Left lung (tissue), 10 donors: ENCODE results near the gene CXXC5. TPM values are rescaled to one million over a fixed set of nuclear protein-coding genes. Genes with fewer than 3 reads are reported as not detected.

Experiments
- ATAC-seq: fragments of 200-7000 bp; cut with Tn5 transposase; one replicate; pipeline ENCODE4 v1.9.1; 2020; ENCODE audit warnings: moderate library complexity
- DNase-seq, 4 donors: peaks; one replicate each; pipeline ENCODE4 v3.0.0-alpha.2; 2013 to 2020
- H3K27ac ChIP-seq, 2 donors: fragments of 200-600 bp; sonication (generic) in 1 of 2; one replicate each; pipeline versions ENCODE4 v1.5.0 to v1.8.0; 2020 to 2021
- H3K27me3 ChIP-seq, 2 donors: fragments of 200-600 bp; sonication (generic) in 1 of 2; one replicate each; pipeline versions ENCODE4 v1.5.0 to v1.8.0; 2020 to 2021
- H3K36me3 ChIP-seq, 2 donors: fragments of 200-600 bp; sonication (generic) in 1 of 2; one replicate each; pipeline versions ENCODE4 v1.5.0 to v1.8.0; 2020 to 2021
- H3K4me1 ChIP-seq, 2 donors: fragments of 200-600 bp; one replicate each; pipeline ENCODE4 v1.8.0; 2021
- H3K4me3 ChIP-seq, 2 donors: fragments of 200-600 bp; sonication (generic) in 1 of 2; one replicate each; pipeline versions ENCODE4 v1.5.0 to v1.8.0; 2020 to 2021; ENCODE audit warnings: mild to moderate bottlenecking in 1 of 2
- H3K9me3 ChIP-seq, 2 donors: fragments of 200-600 bp; sonication (generic) in 1 of 2; one replicate each; pipeline versions ENCODE4 v1.5.0 to v1.8.0; 2020 to 2021
- CTCF ChIP-seq, 2 donors: fragments of 200-600 bp; sonication (generic) in 1 of 2; IDR thresholded peaks; one replicate each; pipeline versions ENCODE4 v1.5.0 to v1.8.0; 2021; ENCODE audit warnings: antibody characterized with exemption in 2 of 2
- intact Hi-C, 2 donors: fragments of 100-400 bp; cut with DNase I; formaldehyde crosslinking; loops; one replicate each; pipeline versions ENCODE4 v1.11.2 to v1.14.2; 2022
- polyA plus RNA-seq, 6 donors: library from polyadenylated mRNA; unstranded; fragments of 120-200 nt; gene quantifications; one replicate each; pipeline ENCODE4 v1.2.1, GENCODE V29; 2013; ENCODE audit not compliant: insufficient read length in 6 of 6
- total RNA-seq, 2 donors: library from RNA; stranded (reverse); fragmentation: NEBNext Ultra II Directional; extraction: Animal tissue kit (Norgen Biotek cat#: 25700); gene quantifications; one replicate each; pipeline ENCODE4 v1.2.1, GENCODE V29; 2021
- donor health status: DM: no; HTN: yes; CAD: no.
- donor health status: DM: no; HTN: no; CAD: no.

CXXC5 gene
- total and polyA plus RNA-seq, 8 donors: 24.5 to 53.5 (median 40.9) TPM

GRCh38 chr5:139692148-139692547, 44.0 kb downstream of the CXXC5 start:
- DNase-seq: no peak
- H3K27ac ChIP-seq: no peak overlapping the region
- no peak overlapping the region for H3K4me3 ChIP-seq
- H3K27me3 ChIP-seq: peaks cover 0 to 37% of the 10 kb centered on the region in 2 donors
- H3K36me3 ChIP-seq: no peaks in the 10 kb centered on the region
- ATAC-seq: no peak
- H3K9me3 ChIP-seq: no peaks in the 10 kb centered on the region
- peaks cover 18 to 27% of the 10 kb centered on the region in 2 donors for H3K4me1 ChIP-seq
- TF ChIP-seq CTCF (IDR thresholded peaks at IDR 0.05): no peak
- intact Hi-C loops: loop anchor here in 1 of 2 donors (10.0 kb wide), 1 partner anchor 57 kb away; no protein-coding TSS in a partner anchor

DNA sequence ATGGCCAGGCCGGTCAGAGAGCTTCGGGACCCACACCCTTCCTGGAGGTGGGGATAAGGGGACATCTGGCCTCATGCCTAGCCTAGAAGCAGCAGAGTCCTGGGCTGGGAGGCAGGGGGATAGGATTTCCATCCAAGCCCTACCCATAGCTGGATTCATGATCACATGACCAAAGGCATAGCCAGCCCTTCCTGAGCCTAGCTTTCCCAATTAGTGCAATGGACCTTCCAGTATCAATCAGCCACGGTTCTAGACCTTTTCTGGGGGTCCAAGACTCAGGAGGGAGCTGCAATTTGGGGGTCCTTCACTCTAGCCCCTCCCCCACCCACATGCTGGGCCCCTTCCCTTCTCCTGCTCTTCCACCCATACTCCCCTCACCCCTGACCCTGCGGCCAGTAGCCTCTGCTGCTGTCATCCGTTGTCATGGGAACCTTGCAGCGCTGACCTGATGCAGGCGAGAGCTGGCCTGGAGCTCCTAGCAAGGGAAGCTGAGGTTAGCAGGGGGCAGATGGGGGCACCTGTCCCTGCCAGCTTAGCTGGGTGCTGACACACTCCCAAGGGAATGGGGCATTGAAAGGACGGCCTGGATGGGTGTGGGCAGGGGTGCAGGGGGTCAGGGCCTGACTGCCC, 44.6 kb downstream of the CXXC5 start:
- ATAC-seq (no peak), DNase-seq (no peak)
- Histone ChIP-seq H3K9me3 (no peaks in the 10 kb centered on the region), H3K4me3 (no peak overlapping the region), H3K36me3 (no peaks in the 10 kb centered on the region), H3K27ac (no peak overlapping the region), H3K4me1 (peaks cover 25 to 33% of the 10 kb centered on the region in 2 donors), H3K27me3 (peaks cover 0 to 43% of the 10 kb centered on the region in 2 donors)
- no peak for TF ChIP-seq CTCF (IDR thresholded peaks at IDR 0.05)
- intact Hi-C loops: loop anchor here in 1 of 2 donors (10.0 kb wide), 1 partner anchor 58 kb away; no protein-coding TSS in a partner anchor

DNA sequence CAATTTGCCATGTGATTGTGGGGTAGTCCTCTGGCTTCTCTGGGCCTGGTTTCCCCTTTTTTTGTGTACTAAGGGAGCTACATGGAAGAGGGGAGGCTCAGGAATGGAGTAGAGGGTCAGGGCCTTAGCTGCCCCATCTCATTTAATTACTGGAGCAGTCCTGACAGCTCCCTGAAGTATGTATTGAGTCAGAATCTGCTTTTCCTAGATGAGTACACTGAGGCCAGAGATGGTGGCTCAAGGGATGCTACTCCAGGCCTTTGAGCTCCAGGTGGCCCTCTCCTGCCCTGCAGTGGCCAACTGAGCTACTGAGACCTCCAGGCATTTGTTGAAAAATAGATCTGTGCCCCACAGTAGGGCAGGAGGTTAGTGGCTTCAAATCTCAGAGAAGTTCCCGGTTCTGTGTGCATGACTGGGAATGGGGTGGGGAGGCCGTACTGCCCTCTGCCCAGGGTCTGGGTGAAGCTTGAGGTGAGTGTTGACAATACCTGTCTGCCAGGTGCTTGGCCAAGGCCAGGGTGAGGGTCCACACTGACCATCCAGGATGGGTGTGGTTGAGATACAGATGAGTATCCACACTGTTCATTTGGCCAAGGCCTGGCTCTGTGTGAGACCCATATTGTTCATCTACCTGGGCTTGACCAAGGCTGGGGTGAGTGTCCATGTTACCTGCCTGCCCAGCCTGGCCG, 45.7 kb downstream of the CXXC5 start:
- no peak overlapping the region for H3K27ac ChIP-seq
- peaks cover 28 to 43% of the 10 kb centered on the region in 2 donors for H3K4me1 ChIP-seq
- peaks cover 0 to 54% of the 10 kb centered on the region in 2 donors for H3K27me3 ChIP-seq

DNA sequence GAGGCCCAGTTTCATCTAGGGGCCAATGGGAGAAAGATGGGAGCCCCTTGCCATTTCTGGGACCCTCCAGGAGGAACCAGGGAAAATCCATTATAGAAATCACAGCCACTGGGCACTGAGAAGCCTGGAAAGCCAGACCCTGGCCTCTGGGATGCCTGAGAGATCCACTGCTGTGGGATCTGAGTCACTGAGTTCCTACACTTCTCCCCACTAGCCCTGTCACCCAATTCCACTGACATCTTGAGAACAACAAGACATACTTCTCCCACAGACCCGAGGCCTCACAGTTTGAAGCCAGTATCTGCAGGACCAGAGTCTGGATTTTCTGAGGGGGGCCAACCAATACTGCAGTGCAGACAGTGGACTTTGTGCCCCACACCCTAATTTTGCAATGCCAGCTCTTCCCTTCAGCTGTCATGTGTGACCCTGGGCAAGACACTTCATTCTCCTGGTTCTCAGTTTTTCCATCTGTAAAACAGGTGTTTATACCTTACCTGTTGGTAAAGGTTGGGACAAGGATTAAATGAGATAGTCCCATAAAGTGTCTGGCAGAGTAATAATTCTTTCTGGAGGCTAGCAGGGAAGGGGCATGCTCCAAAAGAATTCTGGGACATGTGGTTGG, 46.5 kb downstream of the CXXC5 start:
- Histone ChIP-seq H3K4me1 (peaks cover 26 to 38% of the 10 kb centered on the region in 2 donors), H3K27me3 (peaks cover 0 to 52% of the 10 kb centered on the region in 2 donors), H3K27ac (no peak overlapping the region), H3K4me3 (no peak overlapping the region), H3K9me3 (no peaks in the 10 kb centered on the region), H3K36me3 (no peaks in the 10 kb centered on the region)
- DNase-seq: no peak
- ATAC-seq: no peak
- TF ChIP-seq CTCF (IDR thresholded peaks at IDR 0.05): no peak
- intact Hi-C loops: loop anchor here in 1 of 2 donors (10.0 kb wide), 1 partner anchor 60 kb away; no protein-coding TSS in a partner anchor

More for the DNA sequence above, 45.7 kb downstream of the CXXC5 start:
- Histone ChIP-seq H3K4me3 (no peak overlapping the region), H3K36me3 (no peaks in the 10 kb centered on the region), H3K9me3 (no peaks in the 10 kb centered on the region)
- DNase-seq: no peak
- ATAC-seq: no peak
- TF ChIP-seq CTCF (IDR thresholded peaks at IDR 0.05): no peak
- intact Hi-C loops: loop anchor here in 1 of 2 donors (10.0 kb wide), 1 partner anchor 59 kb away; no protein-coding TSS in a partner anchor

DNA sequence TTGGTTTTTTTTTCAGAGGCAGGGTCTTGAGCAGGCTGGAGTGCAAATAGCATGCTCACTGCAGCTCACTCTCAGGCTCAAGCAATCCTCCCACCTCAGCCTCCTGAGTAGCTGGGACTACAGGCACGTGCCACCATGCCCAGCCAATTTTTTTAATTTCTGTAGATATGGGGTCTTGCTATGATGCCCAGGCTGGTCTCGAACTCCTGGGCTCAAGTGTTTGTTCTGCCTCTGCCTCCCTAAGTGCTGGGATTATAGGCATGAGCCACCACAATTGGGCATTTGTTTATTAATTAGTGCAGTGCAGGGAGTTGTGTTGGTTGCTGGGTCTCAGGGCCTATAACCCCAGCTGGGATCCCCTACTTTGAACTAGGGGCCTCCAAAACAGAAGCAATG, 47.0 kb downstream of the CXXC5 start:
- intact Hi-C loops: loop anchor here in 1 of 2 donors (10.0 kb wide), 1 partner anchor 60 kb away; no protein-coding TSS in a partner anchor

More for the DNA sequence above, 47.0 kb downstream of the CXXC5 start:
- Histone ChIP-seq H3K36me3 (no peaks in the 10 kb centered on the region), H3K27ac (no peak overlapping the region), H3K27me3 (peaks cover 0 to 47% of the 10 kb centered on the region in 2 donors), H3K4me3 (no peak overlapping the region), H3K9me3 (no peaks in the 10 kb centered on the region), H3K4me1 (peaks cover 23 to 32% of the 10 kb centered on the region in 2 donors)
- no peak for TF ChIP-seq CTCF (IDR thresholded peaks at IDR 0.05)
- no peak for DNase-seq
- ATAC-seq: no peak
